ENCODE results near the gene KBTBD6.
A peak's percentile ranks its signal among the peaks of the same experiment; 100 is the strongest.
"Not testable (repeated sequence)": the region's sequence is repeated elsewhere in the genome, so short reads cannot be mapped to it uniquely, and the experiment has no call there.

KBTBD6 gene

GRCh38 chr13:41136396-41137031, 3.9 kb upstream of the KBTBD6 start:
- H3K4me3 ChIP-seq (ENCODE audit: low read depth in 1 of 2, low read length in 2 of 2): no peak overlapping the region
- no peak overlapping the region for H3K27ac ChIP-seq (ENCODE audit: low read depth, low read length)
- peaks cover 0 to 14% of the 10 kb centered on the region in 2 donors for H3K4me1 ChIP-seq (ENCODE audit: control insufficient read depth in 1 of 2, insufficient read depth in 2 of 2, low read length in 2 of 2)
- H3K36me3 ChIP-seq (ENCODE audit: control insufficient read depth in 1 of 2, insufficient read depth in 2 of 2, low read length in 2 of 2): no peaks in the 10 kb centered on the region
- H3K9ac ChIP-seq (ENCODE audit: low read depth in 1 of 2, low read length in 2 of 2): no peak overlapping the region
- H3K9me3 ChIP-seq (ENCODE audit: control insufficient read depth in 1 of 2, low read length in 2 of 2): no peaks in the 10 kb centered on the region
- no peaks in the 10 kb centered on the region for H3K27me3 ChIP-seq (ENCODE audit: control insufficient read depth in 1 of 2, insufficient read depth in 2 of 2, low read length in 2 of 2)

DNA sequence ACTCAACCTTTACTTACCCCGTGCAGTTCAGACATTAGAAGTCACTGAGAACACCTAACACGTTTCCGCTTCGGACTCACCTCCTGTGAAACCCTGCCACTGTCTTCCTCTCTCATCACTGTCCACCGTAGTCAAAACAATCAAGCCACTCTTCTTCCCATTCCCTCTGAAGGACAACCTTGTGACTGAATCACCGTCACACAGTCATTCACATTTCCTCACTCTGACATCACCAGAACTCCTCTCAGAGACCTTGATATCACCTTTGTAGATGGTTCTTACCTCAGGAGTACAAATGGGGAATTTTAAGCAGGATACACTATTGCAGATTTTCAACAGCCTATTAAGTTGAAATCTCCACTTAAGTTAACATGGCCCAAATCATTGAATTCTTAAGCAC, 1.3 kb upstream of the KBTBD6 start:
- H3K36me3 ChIP-seq (ENCODE audit: control insufficient read depth in 1 of 2, insufficient read depth in 2 of 2, low read length in 2 of 2): no peaks in the 10 kb centered on the region
- H3K27ac ChIP-seq (ENCODE audit: low read depth, low read length): no peak overlapping the region
- H3K27me3 ChIP-seq (ENCODE audit: control insufficient read depth in 1 of 2, insufficient read depth in 2 of 2, low read length in 2 of 2): no peaks in the 10 kb centered on the region
- H3K9ac ChIP-seq (ENCODE audit: low read depth in 1 of 2, low read length in 2 of 2): no peak overlapping the region
- no peak overlapping the region for H3K4me3 ChIP-seq (ENCODE audit: low read depth in 1 of 2, low read length in 2 of 2)
- H3K9me3 ChIP-seq (ENCODE audit: control insufficient read depth in 1 of 2, low read length in 2 of 2): no peaks in the 10 kb centered on the region
- H3K4me1 ChIP-seq (ENCODE audit: control insufficient read depth in 1 of 2, insufficient read depth in 2 of 2, low read length in 2 of 2): peaks cover 12 to 26% of the 10 kb centered on the region in 2 donors

DNA sequence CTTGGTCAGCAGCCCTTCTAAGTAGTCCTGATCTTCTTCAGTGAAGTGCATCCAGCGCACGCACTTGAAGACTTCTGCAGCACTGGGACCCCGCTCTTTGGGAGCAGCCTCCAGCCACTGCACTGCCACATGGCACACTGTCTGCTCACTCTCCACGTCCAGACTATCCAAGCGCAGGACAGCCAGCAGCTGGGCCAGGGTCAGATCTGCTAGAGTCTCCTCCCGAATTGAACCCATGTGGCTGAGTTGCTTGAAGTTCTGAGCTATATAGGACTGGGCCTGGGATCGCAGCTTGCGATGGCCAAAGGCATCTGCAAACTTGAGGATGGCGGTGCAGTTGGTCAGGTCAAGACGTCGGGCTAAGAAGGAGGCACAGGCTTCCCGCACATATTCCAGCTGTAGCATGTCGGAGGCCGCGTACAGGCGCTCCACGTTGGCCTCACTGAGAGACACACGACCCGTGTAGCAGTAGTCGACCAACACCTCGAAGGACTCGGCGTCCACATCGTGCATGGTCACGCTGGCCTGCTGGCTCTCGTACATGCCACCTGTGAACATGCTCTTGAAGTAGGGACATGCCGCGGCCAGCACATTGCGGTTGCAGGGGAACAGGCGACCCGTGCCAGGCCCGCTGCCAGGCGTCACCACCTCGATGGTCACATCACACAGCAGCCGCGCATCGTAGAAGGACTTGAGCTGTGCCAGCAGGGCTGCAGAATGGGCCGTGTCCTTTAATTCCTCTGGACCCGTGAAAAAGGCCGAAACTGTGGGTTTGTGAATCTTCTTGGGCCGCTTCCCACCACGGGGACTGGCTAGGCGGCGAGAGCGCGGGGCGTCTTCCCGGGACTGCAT, 716 bp downstream of the KBTBD6 start:
- H3K4me3 ChIP-seq (ENCODE audit: low read depth in 1 of 2, low read length in 2 of 2): peak overlapping the region; percentile 77 to 93
- not testable (repeated sequence) for H3K36me3 ChIP-seq (ENCODE audit: control insufficient read depth in 1 of 2, insufficient read depth in 2 of 2, low read length in 2 of 2); H3K27me3 ChIP-seq (ENCODE audit: control insufficient read depth in 1 of 2, insufficient read depth in 2 of 2, low read length in 2 of 2); H3K9me3 ChIP-seq (ENCODE audit: control insufficient read depth in 1 of 2, low read length in 2 of 2)
- H3K27ac ChIP-seq (ENCODE audit: low read depth, low read length): peak overlapping the region; percentile 46
- H3K9ac ChIP-seq (ENCODE audit: low read depth in 1 of 2, low read length in 2 of 2): peak overlapping the region; percentile 77 to 80
- H3K4me1 ChIP-seq (ENCODE audit: control insufficient read depth in 1 of 2, insufficient read depth in 2 of 2, low read length in 2 of 2): peaks cover 12 to 26% of the 10 kb centered on the region in 2 donors

GRCh38 chr13:41131189-41131588, 1.4 kb downstream of the KBTBD6 start:
- not testable (repeated sequence) for H3K27me3 ChIP-seq (ENCODE audit: control insufficient read depth in 1 of 2, insufficient read depth in 2 of 2, low read length in 2 of 2); H3K36me3 ChIP-seq (ENCODE audit: control insufficient read depth in 1 of 2, insufficient read depth in 2 of 2, low read length in 2 of 2); H3K27ac ChIP-seq (ENCODE audit: low read depth, low read length); H3K9me3 ChIP-seq (ENCODE audit: control insufficient read depth in 1 of 2, low read length in 2 of 2); H3K9ac ChIP-seq (ENCODE audit: low read depth in 1 of 2, low read length in 2 of 2)
- Histone ChIP-seq H3K4me3 (ENCODE audit: low read depth in 1 of 2, low read length in 2 of 2) (peak overlapping the region; percentile 14 to 27), H3K4me1 (ENCODE audit: control insufficient read depth in 1 of 2, insufficient read depth in 2 of 2, low read length in 2 of 2) (peaks cover 12 to 26% of the 10 kb centered on the region in 2 donors)

GRCh38 chr13:41130356-41130755, 2.2 kb downstream of the KBTBD6 start:
- Histone ChIP-seq H3K4me3 (ENCODE audit: low read depth in 1 of 2, low read length in 2 of 2) (peak overlapping the region; percentile 10 to 14), H3K36me3 (ENCODE audit: control insufficient read depth in 1 of 2, insufficient read depth in 2 of 2, low read length in 2 of 2) (no peaks in the 10 kb centered on the region), H3K9me3 (ENCODE audit: control insufficient read depth in 1 of 2, low read length in 2 of 2) (no peaks in the 10 kb centered on the region), H3K9ac (ENCODE audit: low read depth in 1 of 2, low read length in 2 of 2) (no peak overlapping the region), H3K4me1 (ENCODE audit: control insufficient read depth in 1 of 2, insufficient read depth in 2 of 2, low read length in 2 of 2) (peaks cover 12 to 26% of the 10 kb centered on the region in 2 donors), H3K27me3 (ENCODE audit: control insufficient read depth in 1 of 2, insufficient read depth in 2 of 2, low read length in 2 of 2) (no peaks in the 10 kb centered on the region), H3K27ac (ENCODE audit: low read depth, low read length) (no peak overlapping the region)

- no peaks in the 10 kb centered on the region for H3K36me3 ChIP-seq (ENCODE audit: control insufficient read depth in 1 of 2, insufficient read depth in 2 of 2, low read length in 2 of 2)
- H3K9me3 ChIP-seq (ENCODE audit: control insufficient read depth in 1 of 2, low read length in 2 of 2): no peaks in the 10 kb centered on the region
- no peak overlapping the region for H3K9ac ChIP-seq (ENCODE audit: low read depth in 1 of 2, low read length in 2 of 2)
- H3K27ac ChIP-seq (ENCODE audit: low read depth, low read length): no peak overlapping the region
- H3K4me1 ChIP-seq (ENCODE audit: control insufficient read depth in 1 of 2, insufficient read depth in 2 of 2, low read length in 2 of 2): peaks cover 12 to 20% of the 10 kb centered on the region in 2 donors
- no peak overlapping the region for H3K4me3 ChIP-seq (ENCODE audit: low read depth in 1 of 2, low read length in 2 of 2)
- H3K27me3 ChIP-seq (ENCODE audit: control insufficient read depth in 1 of 2, insufficient read depth in 2 of 2, low read length in 2 of 2): no peaks in the 10 kb centered on the region
These were observed 4.9 kb downstream of the KBTBD6 start for GRCh38 chr13:41127701-41128100.

GRCh38 chr13:41122838-41123237, 9.8 kb downstream of the KBTBD6 start:
- H3K36me3 ChIP-seq (ENCODE audit: control insufficient read depth in 1 of 2, insufficient read depth in 2 of 2, low read length in 2 of 2): no peaks in the 10 kb centered on the region
- H3K27me3 ChIP-seq (ENCODE audit: control insufficient read depth in 1 of 2, insufficient read depth in 2 of 2, low read length in 2 of 2): no peaks in the 10 kb centered on the region
- H3K9ac ChIP-seq (ENCODE audit: low read depth in 1 of 2, low read length in 2 of 2): no peak overlapping the region
- no peak overlapping the region for H3K27ac ChIP-seq (ENCODE audit: low read depth, low read length)
- no peaks in the 10 kb centered on the region for H3K9me3 ChIP-seq (ENCODE audit: control insufficient read depth in 1 of 2, low read length in 2 of 2)
- H3K4me3 ChIP-seq (ENCODE audit: low read depth in 1 of 2, low read length in 2 of 2): no peak overlapping the region
- H3K4me1 ChIP-seq (ENCODE audit: control insufficient read depth in 1 of 2, insufficient read depth in 2 of 2, low read length in 2 of 2): no peaks in the 10 kb centered on the region

- Histone ChIP-seq H3K27me3 (ENCODE audit: control insufficient read depth in 1 of 2, insufficient read depth in 2 of 2, low read length in 2 of 2) (no peaks in the 10 kb centered on the region), H3K27ac (ENCODE audit: low read depth, low read length) (no peak overlapping the region), H3K9ac (ENCODE audit: low read depth in 1 of 2, low read length in 2 of 2) (no peak overlapping the region), H3K9me3 (ENCODE audit: control insufficient read depth in 1 of 2, low read length in 2 of 2) (no peaks in the 10 kb centered on the region), H3K4me3 (ENCODE audit: low read depth in 1 of 2, low read length in 2 of 2) (no peak overlapping the region), H3K36me3 (ENCODE audit: control insufficient read depth in 1 of 2, insufficient read depth in 2 of 2, low read length in 2 of 2) (no peaks in the 10 kb centered on the region), H3K4me1 (ENCODE audit: control insufficient read depth in 1 of 2, insufficient read depth in 2 of 2, low read length in 2 of 2) (no peaks in the 10 kb centered on the region)
These were observed 14.7 kb downstream of the KBTBD6 start for GRCh38 chr13:41117869-41118268.

DNA sequence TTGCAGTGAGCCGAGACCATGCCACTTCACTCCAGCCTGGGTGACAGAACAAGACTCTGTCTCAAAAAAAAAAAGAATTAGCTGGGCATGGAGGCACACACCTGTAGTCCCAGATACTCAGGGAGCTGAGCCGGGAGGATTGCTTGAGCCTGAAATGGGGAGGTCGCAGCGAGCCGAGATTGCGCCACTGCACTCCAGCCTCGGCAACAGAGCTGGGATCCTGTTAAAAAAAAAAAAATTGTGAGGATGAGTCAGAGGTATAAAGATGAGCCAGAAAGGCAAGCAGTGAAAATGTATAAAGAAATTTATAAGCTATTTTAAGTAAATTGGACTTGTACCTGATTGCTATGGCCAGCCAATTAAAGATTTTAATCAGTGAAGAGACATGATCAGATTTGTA, 21.1 kb downstream of the KBTBD6 start:
- no peak overlapping the region for H3K9ac ChIP-seq (ENCODE audit: low read depth in 1 of 2, low read length in 2 of 2)
- no peaks in the 10 kb centered on the region for H3K27me3 ChIP-seq (ENCODE audit: control insufficient read depth in 1 of 2, insufficient read depth in 2 of 2, low read length in 2 of 2)
- H3K36me3 ChIP-seq (ENCODE audit: control insufficient read depth in 1 of 2, insufficient read depth in 2 of 2, low read length in 2 of 2): no peaks in the 10 kb centered on the region
- H3K27ac ChIP-seq (ENCODE audit: low read depth, low read length): no peak overlapping the region
- H3K9me3 ChIP-seq (ENCODE audit: control insufficient read depth in 1 of 2, low read length in 2 of 2): no peaks in the 10 kb centered on the region
- H3K4me1 ChIP-seq (ENCODE audit: control insufficient read depth in 1 of 2, insufficient read depth in 2 of 2, low read length in 2 of 2): no peaks in the 10 kb centered on the region
- no peak overlapping the region for H3K4me3 ChIP-seq (ENCODE audit: low read depth in 1 of 2, low read length in 2 of 2)

DNA sequence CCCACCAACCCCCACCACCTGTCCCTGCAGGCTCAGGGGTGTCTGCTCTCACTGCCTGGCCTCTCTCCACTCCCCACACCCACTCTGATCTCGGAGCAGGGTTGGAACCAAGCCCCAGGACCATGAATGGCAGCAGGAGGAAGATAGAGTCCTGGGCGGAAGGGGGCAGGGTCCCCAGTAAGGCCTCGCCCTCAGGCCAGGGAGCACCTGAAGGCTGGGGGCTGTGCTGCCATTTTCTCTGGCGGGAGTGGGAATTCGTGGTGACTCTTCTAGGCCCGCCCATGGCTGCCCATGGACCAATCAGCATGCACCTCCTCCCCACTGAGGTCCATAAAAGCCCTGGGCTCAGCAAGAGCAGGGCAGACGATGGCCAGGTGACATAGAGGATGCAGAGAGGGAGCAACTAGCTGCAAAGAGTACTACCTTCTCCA, 25.0 kb downstream of the KBTBD6 start:
- no peak overlapping the region for H3K27ac ChIP-seq (ENCODE audit: low read depth, low read length)

More for the DNA sequence above, 25.0 kb downstream of the KBTBD6 start:
- Histone ChIP-seq H3K4me1 (ENCODE audit: control insufficient read depth in 1 of 2, insufficient read depth in 2 of 2, low read length in 2 of 2) (no peaks in the 10 kb centered on the region), H3K27me3 (ENCODE audit: control insufficient read depth in 1 of 2, insufficient read depth in 2 of 2, low read length in 2 of 2) (no peaks in the 10 kb centered on the region), H3K4me3 (ENCODE audit: low read depth in 1 of 2, low read length in 2 of 2) (no peak overlapping the region), H3K9me3 (ENCODE audit: control insufficient read depth in 1 of 2, low read length in 2 of 2) (no peaks in the 10 kb centered on the region), H3K9ac (ENCODE audit: low read depth in 1 of 2, low read length in 2 of 2) (no peak overlapping the region), H3K36me3 (ENCODE audit: control insufficient read depth in 1 of 2, insufficient read depth in 2 of 2, low read length in 2 of 2) (no peaks in the 10 kb centered on the region)
